H1 (cell line): ENCODE measurements around the gene SLC6A20. TPM values are rescaled to one million over a fixed set of nuclear protein-coding genes. Genes with fewer than 3 reads are reported as not detected.

Source experiments
- CTCF ChIA-PET: fragments of 300-600 bp; sonication (Branson Sonifier 250); formaldehyde crosslinking; loops from one replicate; lab custom pipeline; 2021; ENCODE audit not compliant: partially characterized antibody; lab: Charles Lee
- POLR2A ChIA-PET: fragments of 300-600 bp; sonication (Branson Sonifier 250); formaldehyde crosslinking; loops from one replicate; lab custom pipeline; 2021; ENCODE audit warnings: inconsistent platforms; ENCODE audit not compliant: partially characterized antibody; lab: Charles Lee
- DNase-seq, 2 experiments: peaks; one replicate each; pipeline versions ENCODE4 v3.0.0 to v3.0.0-alpha.2; 2010 to 2022; ENCODE audit warnings: low spot score in 2 of 2, low read depth in 1 of 2, mixed read lengths in 1 of 2
- FAIRE-seq: peaks from 2 replicates; lab custom pipeline; 2011; peaks lifted over from hg19 to GRCh38; lab: Jason Lieb, UNC
- H2AFZ ChIP-seq: 2 replicates; pipeline ENCODE4 v1.8.1; 2012; ENCODE audit warnings: low read length, inconsistent platforms
- H2AK5ac ChIP-seq: 2 replicates; pipeline ENCODE4 v1.6.1; 2013; ENCODE audit warnings: low read depth, low read length
- H2BK120ac ChIP-seq: replicated peaks from 2 replicates; pipeline ENCODE3; 2013; ENCODE audit warnings: low read depth, low read length, inconsistent platforms
- H2BK12ac ChIP-seq: 2 replicates; pipeline ENCODE4 v1.6.1; 2013; ENCODE audit warnings: low read depth, low read length
- H2BK15ac ChIP-seq: 2 replicates; pipeline ENCODE4 v1.6.1; 2013; ENCODE audit warnings: low read length
- H2BK20ac ChIP-seq: 2 replicates; pipeline ENCODE4 v1.6.1; 2013; ENCODE audit warnings: low read length
- H2BK5ac ChIP-seq: 2 replicates; pipeline ENCODE4 v1.6.1; 2013; ENCODE audit warnings: low read depth, low read length
- H3K14ac ChIP-seq: 2 replicates; pipeline ENCODE4 v1.6.1; 2013; ENCODE audit warnings: inconsistent platforms; ENCODE audit not compliant: insufficient read length
- H3K18ac ChIP-seq: 2 replicates; pipeline ENCODE4 v1.6.1; 2013; ENCODE audit warnings: low read length; ENCODE audit errors: extremely low read depth
- H3K23ac ChIP-seq: 2 replicates; pipeline ENCODE4 v1.6.1; 2013; ENCODE audit warnings: inconsistent platforms; ENCODE audit not compliant: insufficient read length
- H3K23me2 ChIP-seq: 2 replicates; pipeline ENCODE4 v1.6.1; 2013; ENCODE audit warnings: low read depth, low read length
- H3K27ac ChIP-seq: 2 replicates; pipeline ENCODE4 v1.6.1; 2011; ENCODE audit warnings: low read depth, low read length, inconsistent platforms
- H3K27me3 ChIP-seq, 4 experiments: replicated peaks in 1 of 4; 1 replicate in 1 of 4; 2 replicates in 3 of 4; pipeline versions ENCODE4 v1.6.1 to v1.8.1; 2011 to 2013; ENCODE audit warnings: low read length in 3 of 4, mild to moderate bottlenecking in 3 of 4, inconsistent platforms in 2 of 4, mixed read lengths in 2 of 4, moderate library complexity in 1 of 4; ENCODE audit not compliant: control insufficient read depth in 3 of 4, insufficient read depth in 3 of 4; ENCODE audit errors: extremely low read depth in 1 of 4
- H3K36me3 ChIP-seq, 4 experiments: 2 replicates each; pipeline versions ENCODE4 v1.6.1 to v1.8.1; 2011 to 2013; ENCODE audit warnings: mild to moderate bottlenecking in 4 of 4, low read length in 3 of 4, moderate library complexity in 2 of 4, control low read depth in 1 of 4, inconsistent platforms in 1 of 4; ENCODE audit not compliant: insufficient read depth in 4 of 4, control insufficient read depth in 2 of 4
- H3K4ac ChIP-seq: replicated peaks from 2 replicates; pipeline ENCODE3; 2013; ENCODE audit warnings: low read length, low read depth, mixed read lengths, inconsistent platforms; ENCODE audit not compliant: insufficient read length
- H3K4me1 ChIP-seq, 4 experiments: replicated peaks in 1 of 4; 1 replicate in 1 of 4; 2 replicates in 3 of 4; pipeline versions ENCODE4 v1.6.1 to v1.8.1; 2011 to 2013; ENCODE audit warnings: low read length in 3 of 4, inconsistent platforms in 2 of 4, mixed read lengths in 1 of 4; ENCODE audit not compliant: insufficient read depth in 4 of 4, control insufficient read depth in 3 of 4
- H3K4me2 ChIP-seq, 2 experiments: 2 replicates each; pipeline versions ENCODE4 v1.6.1 to v1.8.1; 2011 to 2013; ENCODE audit warnings: low read depth in 2 of 2, low read length in 2 of 2, control low read depth in 1 of 2, inconsistent platforms in 1 of 2, mild to moderate bottlenecking in 1 of 2; ENCODE audit not compliant: insufficient read depth in 1 of 2
- H3K4me3 ChIP-seq, 4 experiments: fragments of 200-600, 300-600 bp in 1 of 4; sonication (generic), shearing (Covaris generic), sonication (Bioruptor Twin) in 1 of 4; 2 replicates each; pipeline versions ENCODE4 v1.5.1 to v1.8.1; 2011 to 2016; ENCODE audit warnings: low read length in 4 of 4, low read depth in 3 of 4, control low read depth in 2 of 4, inconsistent platforms in 2 of 4, mild to moderate bottlenecking in 2 of 4, mixed read lengths in 1 of 4, moderate library complexity in 1 of 4; ENCODE audit not compliant: insufficient read depth in 2 of 4; ENCODE audit errors: extremely low read depth in 1 of 4
- H3K56ac ChIP-seq: replicated peaks from 2 replicates; pipeline ENCODE3; 2013; ENCODE audit warnings: low read depth, mild to moderate bottlenecking, mixed read lengths, low read length, inconsistent platforms; ENCODE audit not compliant: insufficient read length
- H3K79me1 ChIP-seq: 2 replicates; pipeline ENCODE4 v1.6.1; 2013; ENCODE audit warnings: low read depth, low read length, control low read depth
- H3K79me2 ChIP-seq, 2 experiments: 2 replicates each; pipeline versions ENCODE4 v1.6.1 to v1.8.1; 2012 to 2013; ENCODE audit warnings: low read length in 2 of 2, mild to moderate bottlenecking in 2 of 2, inconsistent platforms in 1 of 2; ENCODE audit not compliant: insufficient read depth in 2 of 2, control insufficient read depth in 1 of 2
- H3K9ac ChIP-seq, 4 experiments: replicated peaks in 1 of 4; 1 replicate in 1 of 4; 2 replicates in 3 of 4; pipeline versions ENCODE4 v1.6.1 to v1.8.1; 2011 to 2013; ENCODE audit warnings: low read depth in 3 of 4, low read length in 3 of 4, control low read depth in 2 of 4, mild to moderate bottlenecking in 2 of 4, moderate library complexity in 2 of 4, inconsistent platforms in 1 of 4; ENCODE audit errors: extremely low read depth in 1 of 4
- H3K9me3 ChIP-seq, 2 experiments: 2 replicates each; pipeline versions ENCODE4 v1.6.1 to v1.8.1; 2012 to 2013; ENCODE audit warnings: mild to moderate bottlenecking in 2 of 2, moderate library complexity in 2 of 2, control low read depth in 1 of 2, inconsistent platforms in 1 of 2, low read depth in 1 of 2, low read length in 1 of 2, mixed read lengths in 1 of 2; ENCODE audit not compliant: insufficient read depth in 2 of 2
- H4K20me1 ChIP-seq, 2 experiments: replicated peaks in 1 of 2; 2 replicates each; pipeline versions ENCODE3 to v1.8.1; 2011 to 2013; ENCODE audit warnings: inconsistent platforms in 2 of 2, low read length in 2 of 2, mild to moderate bottlenecking in 1 of 2; ENCODE audit not compliant: insufficient read depth in 2 of 2, control insufficient read depth in 1 of 2
- H4K5ac ChIP-seq: 2 replicates; pipeline ENCODE4 v1.6.1; 2013; ENCODE audit warnings: low read length, low read depth, mixed read lengths, inconsistent platforms; ENCODE audit not compliant: insufficient read length
- H4K8ac ChIP-seq: 2 replicates; pipeline ENCODE4 v1.8.0; 2013; ENCODE audit warnings: mild to moderate bottlenecking, moderate library complexity, low read length, inconsistent platforms; ENCODE audit not compliant: insufficient read depth; ENCODE audit errors: extremely low read depth
- H4K91ac ChIP-seq: replicated peaks from 2 replicates; pipeline ENCODE3; 2013; ENCODE audit warnings: low read length, mixed read lengths, inconsistent platforms; ENCODE audit not compliant: insufficient read length
- ATF3 ChIP-seq: IDR thresholded peaks from 2 replicates; pipeline ENCODE4 v1.6.1; 2011; ENCODE audit warnings: low read depth, mild to moderate bottlenecking, low read length; ENCODE audit not compliant: insufficient read depth
- CEBPB ChIP-seq: IDR thresholded peaks from 2 replicates; pipeline ENCODE4 v1.6.1; 2012; ENCODE audit warnings: low read depth, low read length
- CTCF ChIP-seq, 3 experiments: IDR thresholded peaks; 1 replicate in 2 of 3; 2 replicates in 1 of 3; pipeline versions ENCODE4 v1.5.1 to v1.6.1; 2011; ENCODE audit warnings: low read length in 3 of 3, mild to moderate bottlenecking in 3 of 3, inconsistent platforms in 2 of 3, low read depth in 1 of 3, moderate library complexity in 1 of 3; ENCODE audit not compliant: insufficient read depth in 1 of 3; ENCODE audit errors: control extremely low read depth in 1 of 3
- EZH2 ChIP-seq: fragments of 200-600 bp; sonication (generic); IDR thresholded peaks from 2 replicates; pipeline ENCODE4 v1.7.1; 2012; ENCODE audit warnings: low read depth, mild to moderate bottlenecking, moderate library complexity, low read length, inconsistent platforms; ENCODE audit not compliant: severe bottlenecking
- POU5F1 ChIP-seq: IDR thresholded peaks from 2 replicates; pipeline ENCODE4 v1.6.1; 2011; ENCODE audit warnings: low read depth, mild to moderate bottlenecking, low read length, moderate library complexity
- TBP ChIP-seq: IDR thresholded peaks from 2 replicates; pipeline ENCODE4 v1.6.1; 2011; ENCODE audit warnings: low read depth, low read length, improper control_type of control experiment
- TCF12 ChIP-seq: IDR thresholded peaks from 2 replicates; pipeline ENCODE4 v1.6.1; 2011; ENCODE audit warnings: low read depth, mild to moderate bottlenecking, low read length
- USF2 ChIP-seq: IDR thresholded peaks from 2 replicates; pipeline ENCODE4 v1.6.1; 2011; ENCODE audit warnings: low read length, improper control_type of control experiment
- ZNF274 ChIP-seq: IDR thresholded peaks from 2 replicates; pipeline ENCODE4 v1.7.0; 2012; ENCODE audit warnings: low read length, borderline replicate concordance; ENCODE audit errors: extremely low read depth
- WGBS, 2 experiments: shearing (Covaris generic) in 1 of 2; methylation state at CpG; one replicate each; pipeline versions ENCODE4 v1.1.6 to v1.1.7; 2013 to 2015; ENCODE audit warnings: low lambda C conversion rate in 2 of 2, mixed read lengths in 2 of 2, inconsistent platforms in 1 of 2, low coverage in 1 of 2, missing lambda C conversion rate in 1 of 2; ENCODE audit not compliant: insufficient replicate concordance in 2 of 2, insufficient coverage in 1 of 2, insufficient read length in 1 of 2; ENCODE audit errors: extremely low coverage in 1 of 2, missing lambda C conversion rate in 1 of 2; 5-methylcytosine and 5-hydroxymethylcytosine counted together
- polyA plus RNA-seq, 7 experiments: library from polyadenylated mRNA; depleted of rRNA in 3 of 7; stranded (reverse) in 5 of 7; unstranded in 2 of 7; fragments of >200 nt in 5 of 7; fragments of 200-250 nt in 2 of 7; gene quantifications; 1 replicate in 5 of 7; 2 replicates in 1 of 7; 4 replicates in 1 of 7; pipeline versions ENCODE4 v1.2.1 to v1.2.3, GENCODE V29; 2011 to 2013; ENCODE audit warnings: missing spikeins in 2 of 7, mixed read lengths in 2 of 7
- total RNA-seq: library from RNA; stranded (reverse); fragmentation: NEBNext Ultra II Directional; extraction: Animal tissue kit (Norgen Biotek cat#: 25700); gene quantifications from 2 replicates; pipeline ENCODE4 v1.2.1, GENCODE V29; 2021

SLC6A20 gene
- total and polyA plus RNA-seq, 2 of the 8 experiments (the other 6 are each of a cell fraction or from before 2014, with no cell fraction given) = 0.05 TPM; not detected in 1

GRCh38 chr3:45817831-45818522 lies 21.6 kb upstream of the SLC6A20 start:
- Histone ChIP-seq H3K9ac (no peak overlapping the region), H3K4me1 (no peaks in the 10 kb centered on the region), H3K4me2 (no peak overlapping the region), H3K27ac (no peak overlapping the region), H3K36me3 (no peaks in the 10 kb centered on the region; a peak in 3 of 8 replicates), H3K9me3 (peaks cover 0 to 2% of the 10 kb centered on the region in 2 experiments; a peak in 1 of 4 replicates), H3K79me2 (no peaks in the 10 kb centered on the region), H3K56ac (no peak overlapping the region), H2AK5ac (no peak overlapping the region), H3K27me3 (no peaks in the 10 kb centered on the region), H4K8ac (no peak overlapping the region), H2AFZ (no peak overlapping the region), H2BK120ac (no peak overlapping the region), H3K14ac (no peak overlapping the region), H2BK12ac (no peak overlapping the region), H2BK5ac (no peak overlapping the region), H3K18ac (no peak overlapping the region), H3K4ac (no peak overlapping the region), H4K91ac (no peak overlapping the region), H2BK20ac (no peak overlapping the region), H3K23me2 (no peaks in the 10 kb centered on the region), H4K5ac (no peak overlapping the region), H3K23ac (no peak overlapping the region), H2BK15ac (no peak overlapping the region), H3K79me1 (no peaks in the 10 kb centered on the region), H3K4me3 (no peak overlapping the region), H4K20me1 (no peaks in the 10 kb centered on the region)
- 98% methylated on average over 4 of the region's 4 CpGs; no CpG with 5 or more reads in 1 of the 2 experiments for WGBS, 2 experiments
- FAIRE-seq = no peak
- no peak for DNase-seq
- POLR2A ChIA-PET = no interaction called here
- CTCF ChIA-PET = no interaction called here
- TF ChIP-seq POU5F1 (no peak), TCF12 (no peak), EZH2 (no peak), USF2 (no peak), TBP (no peak), CTCF (IDR thresholded peaks at IDR 0.05; ENCODE audit: control extremely low read depth in 1 of 3, insufficient read depth in 1 of 3, low read depth in 1 of 3, low read length in 3 of 3) (no peak), ZNF274 (no peak), CEBPB (no peak), ATF3 (no peak)
